T-helper 1 cell treated with Interleukin-12 subunit alpha and Interleukin-12 subunit beta and Interleukin-4 antibody, amounts not matched to agents 30 ng/mL and 1 ng/mL, for 36 hours (primary cell): Measurements from ENCODE around the gene BCR. TPM values are rescaled to one million over a fixed set of nuclear protein-coding genes. Genes with fewer than 3 reads are reported as not detected.

Experiments
- intact Hi-C: fragments of 100-400 bp; cut with micrococcal nuclease; formaldehyde crosslinking; loops from one replicate; pipeline ENCODE4 v1.15.1; 2024
- total RNA-seq: library from RNA; stranded (reverse); gene quantifications from 2 replicates; pipeline ENCODE4 v1.2.3, GENCODE V29; 2022

BCR gene
- total RNA-seq, 1 donor from 2014 or later, result 67.7 TPM

GRCh38 chr22:23149743-23150238, 30.5 kb upstream of the BCR start:
- intact Hi-C loops, result loop anchor here (10.0 kb wide), 1 partner anchor 705 kb away; the partner anchor contains the start of gene SLC2A11

- intact Hi-C loops, result no loop called here
Measured at GRCh38 chr22:23150762-23151161, 29.5 kb upstream of the BCR start.

GRCh38 chr22:23151827-23152226, 28.5 kb upstream of the BCR start:
- intact Hi-C loops, result no loop called here

GRCh38 chr22:23152238-23153114, 27.8 kb upstream of the BCR start:
- intact Hi-C loops, result no loop called here

- intact Hi-C loops, result no loop called here
Measured at GRCh38 chr22:23153994-23154393, 26.3 kb upstream of the BCR start.

- intact Hi-C loops, result no loop called here
Measured at GRCh38 chr22:23154461-23154860, 25.8 kb upstream of the BCR start.

- intact Hi-C loops, result no loop called here
Measured at GRCh38 chr22:23155143-23155542, 25.2 kb upstream of the BCR start.

GRCh38 chr22:23155831-23156230, 24.5 kb upstream of the BCR start:
- intact Hi-C loops, result no loop called here

GRCh38 chr22:23156286-23156685, 24.0 kb upstream of the BCR start:
- intact Hi-C loops, result no loop called here

- intact Hi-C loops, result no loop called here
Measured at GRCh38 chr22:23157560-23158515, 22.5 kb upstream of the BCR start.

- intact Hi-C loops, result no loop called here
Measured at GRCh38 chr22:23158516-23159290, 21.6 kb upstream of the BCR start.

GRCh38 chr22:23159291-23159630, 21.0 kb upstream of the BCR start:
- intact Hi-C loops, result no loop called here

- intact Hi-C loops, result no loop called here
Measured at GRCh38 chr22:23161029-23161428, 19.3 kb upstream of the BCR start.

- intact Hi-C loops, result no loop called here
Measured at GRCh38 chr22:23161574-23161973, 18.7 kb upstream of the BCR start.

- intact Hi-C loops, result no loop called here
Measured at GRCh38 chr22:23163665-23164064, 16.6 kb upstream of the BCR start.

- intact Hi-C loops, result no loop called here
Measured at GRCh38 chr22:23164091-23164490, 16.2 kb upstream of the BCR start.

GRCh38 chr22:23166042-23166831, 14.1 kb upstream of the BCR start:
- intact Hi-C loops, result no loop called here

- intact Hi-C loops, result no loop called here
Measured at GRCh38 chr22:23166841-23167616, 13.3 kb upstream of the BCR start.

- intact Hi-C loops, result no loop called here
Measured at GRCh38 chr22:23168391-23169042, 11.8 kb upstream of the BCR start.
